Measurements from ENCODE around the gene MAP3K4. TPM values are rescaled to one million over a fixed set of nuclear protein-coding genes. Genes with fewer than 3 reads are reported as not detected.
A peak's percentile ranks its signal among the peaks of the same experiment; 100 is the strongest.
"Not testable (repeated sequence)": the region's sequence is repeated elsewhere in the genome, so short reads cannot be mapped to it uniquely, and the experiment has no call there.

Gene MAP3K4
- total RNA-seq, 1 experiment from 2014 or later, result 41.1 TPM

- Histone ChIP-seq H3K4me3 (ENCODE audit: insufficient read depth, low read depth, low read length) (no peak overlapping the region), H3K27me3 (ENCODE audit: control insufficient read depth, insufficient read depth, low read length) (no peaks in the 10 kb centered on the region), H3K36me3 (replicated peaks; ENCODE audit: control insufficient read depth, insufficient read depth, low read length) (no peaks in the 10 kb centered on the region)
- DNase-seq, result no peak
Measured at GRCh38 chr6:160979061-160979708, 12.4 kb upstream of the MAP3K4 start.

- H3K36me3 ChIP-seq (replicated peaks; ENCODE audit: control insufficient read depth, insufficient read depth, low read length); H3K4me3 ChIP-seq (ENCODE audit: insufficient read depth, low read depth, low read length); H3K27me3 ChIP-seq (ENCODE audit: control insufficient read depth, insufficient read depth, low read length); DNase-seq: not testable (repeated sequence)
Measured at GRCh38 chr6:160983377-160983948, 8.1 kb upstream of the MAP3K4 start.

- Histone ChIP-seq H3K4me3 (ENCODE audit: insufficient read depth, low read depth, low read length) (no peak overlapping the region), H3K27me3 (ENCODE audit: control insufficient read depth, insufficient read depth, low read length) (no peaks in the 10 kb centered on the region), H3K36me3 (replicated peaks; ENCODE audit: control insufficient read depth, insufficient read depth, low read length) (no peaks in the 10 kb centered on the region)
- no peak for DNase-seq
Measured at GRCh38 chr6:160986851-160987250, 4.7 kb upstream of the MAP3K4 start.

- no peak for DNase-seq
- H3K27me3 ChIP-seq (ENCODE audit: control insufficient read depth, insufficient read depth, low read length), result no peaks in the 10 kb centered on the region
- H3K4me3 ChIP-seq (ENCODE audit: insufficient read depth, low read depth, low read length), result no peak overlapping the region
- H3K36me3 ChIP-seq (replicated peaks; ENCODE audit: control insufficient read depth, insufficient read depth, low read length), result no peaks in the 10 kb centered on the region
Measured at GRCh38 chr6:160987265-160987664, 4.3 kb upstream of the MAP3K4 start.

- Histone ChIP-seq H3K4me3 (ENCODE audit: insufficient read depth, low read depth, low read length) (peak overlapping the region; percentile 91), H3K36me3 (replicated peaks; ENCODE audit: control insufficient read depth, insufficient read depth, low read length) (no peaks in the 10 kb centered on the region), H3K27me3 (ENCODE audit: control insufficient read depth, insufficient read depth, low read length) (no peaks in the 10 kb centered on the region)
- no peak for DNase-seq
Measured at GRCh38 chr6:160990847-160991405, 643 bp upstream of the MAP3K4 start.

- Histone ChIP-seq H3K27me3 (ENCODE audit: control insufficient read depth, insufficient read depth, low read length) (no peaks in the 10 kb centered on the region), H3K4me3 (ENCODE audit: insufficient read depth, low read depth, low read length) (peak overlapping the region; percentile 91), H3K36me3 (replicated peaks; ENCODE audit: control insufficient read depth, insufficient read depth, low read length) (no peaks in the 10 kb centered on the region)
- DNase-seq, result peak; percentile 74
Measured at GRCh38 chr6:160992061-160992979, 751 bp downstream of the MAP3K4 start.

GRCh38 chr6:160992980-160993314, 1.4 kb downstream of the MAP3K4 start:
- no peak for DNase-seq
- Histone ChIP-seq H3K4me3 (ENCODE audit: insufficient read depth, low read depth, low read length) (no peak overlapping the region; the same call in 1 of the 2 replicates), H3K36me3 (replicated peaks; ENCODE audit: control insufficient read depth, insufficient read depth, low read length) (no peaks in the 10 kb centered on the region; the same call in 1 of the 2 replicates), H3K27me3 (ENCODE audit: control insufficient read depth, insufficient read depth, low read length) (no peaks in the 10 kb centered on the region)

- DNase-seq, result no peak
- Histone ChIP-seq H3K27me3 (ENCODE audit: control insufficient read depth, insufficient read depth, low read length) (no peaks in the 10 kb centered on the region), H3K4me3 (ENCODE audit: insufficient read depth, low read depth, low read length) (no peak overlapping the region), H3K36me3 (replicated peaks; ENCODE audit: control insufficient read depth, insufficient read depth, low read length) (no peaks in the 10 kb centered on the region; the same call in 1 of the 2 replicates)
Measured at GRCh38 chr6:160995271-160995670, 3.7 kb downstream of the MAP3K4 start.

GRCh38 chr6:160996131-160996601, 4.6 kb downstream of the MAP3K4 start:
- DNase-seq, result no peak
- Histone ChIP-seq H3K4me3 (ENCODE audit: insufficient read depth, low read depth, low read length) (no peak overlapping the region), H3K27me3 (ENCODE audit: control insufficient read depth, insufficient read depth, low read length) (no peaks in the 10 kb centered on the region), H3K36me3 (replicated peaks; ENCODE audit: control insufficient read depth, insufficient read depth, low read length) (no peaks in the 10 kb centered on the region; the same call in 1 of the 2 replicates)

GRCh38 chr6:160998217-160998616, 6.6 kb downstream of the MAP3K4 start:
- H3K36me3 ChIP-seq (replicated peaks; ENCODE audit: control insufficient read depth, insufficient read depth, low read length), result no peaks in the 10 kb centered on the region; the same call in 1 of the 2 replicates
- H3K4me3 ChIP-seq (ENCODE audit: insufficient read depth, low read depth, low read length), result no peak overlapping the region
- DNase-seq, result no peak
- H3K27me3 ChIP-seq (ENCODE audit: control insufficient read depth, insufficient read depth, low read length), result no peaks in the 10 kb centered on the region

- no peaks in the 10 kb centered on the region for H3K27me3 ChIP-seq (ENCODE audit: control insufficient read depth, insufficient read depth, low read length)
- no peak overlapping the region for H3K4me3 ChIP-seq (ENCODE audit: insufficient read depth, low read depth, low read length)
- no peak for DNase-seq
- no peaks in the 10 kb centered on the region; the same call in 1 of the 2 replicates for H3K36me3 ChIP-seq (replicated peaks; ENCODE audit: control insufficient read depth, insufficient read depth, low read length)
Measured at GRCh38 chr6:160998766-160999165, 7.2 kb downstream of the MAP3K4 start.

GRCh38 chr6:160999516-160999915, 7.9 kb downstream of the MAP3K4 start:
- no peak overlapping the region for H3K4me3 ChIP-seq (ENCODE audit: insufficient read depth, low read depth, low read length)
- H3K36me3 ChIP-seq (replicated peaks; ENCODE audit: control insufficient read depth, insufficient read depth, low read length), result no peaks in the 10 kb centered on the region; the same call in 1 of the 2 replicates
- H3K27me3 ChIP-seq (ENCODE audit: control insufficient read depth, insufficient read depth, low read length), result no peaks in the 10 kb centered on the region
- no peak for DNase-seq

GRCh38 chr6:161000632-161001031, 9.1 kb downstream of the MAP3K4 start:
- H3K4me3 ChIP-seq (ENCODE audit: insufficient read depth, low read depth, low read length), result no peak overlapping the region
- H3K27me3 ChIP-seq (ENCODE audit: control insufficient read depth, insufficient read depth, low read length), result no peaks in the 10 kb centered on the region
- H3K36me3 ChIP-seq (replicated peaks; ENCODE audit: control insufficient read depth, insufficient read depth, low read length), result no peaks in the 10 kb centered on the region; the same call in 1 of the 2 replicates
- DNase-seq, result no peak

- DNase-seq, result no peak
- H3K4me3 ChIP-seq (ENCODE audit: insufficient read depth, low read depth, low read length), result no peak overlapping the region
- no peaks in the 10 kb centered on the region for H3K27me3 ChIP-seq (ENCODE audit: control insufficient read depth, insufficient read depth, low read length)
- no peaks in the 10 kb centered on the region; the same call in 1 of the 2 replicates for H3K36me3 ChIP-seq (replicated peaks; ENCODE audit: control insufficient read depth, insufficient read depth, low read length)
Measured at GRCh38 chr6:161001421-161001820, 9.9 kb downstream of the MAP3K4 start.

Data from H7 (cell line).